GM19455 (cell line): Measurements from ENCODE around the gene ANKRD66.
"Not testable (repeated sequence)": the region's sequence is repeated elsewhere in the genome, so short reads cannot be mapped to it uniquely, and the experiment has no call there.

Source experiments
- ATAC-seq: cut with Tn5 transposase; IDR thresholded peaks from one replicate; pipeline ENCODE4 v1.9.1; 2021; ENCODE audit not compliant: unreplicated experiment

ANKRD66 gene

DNA sequence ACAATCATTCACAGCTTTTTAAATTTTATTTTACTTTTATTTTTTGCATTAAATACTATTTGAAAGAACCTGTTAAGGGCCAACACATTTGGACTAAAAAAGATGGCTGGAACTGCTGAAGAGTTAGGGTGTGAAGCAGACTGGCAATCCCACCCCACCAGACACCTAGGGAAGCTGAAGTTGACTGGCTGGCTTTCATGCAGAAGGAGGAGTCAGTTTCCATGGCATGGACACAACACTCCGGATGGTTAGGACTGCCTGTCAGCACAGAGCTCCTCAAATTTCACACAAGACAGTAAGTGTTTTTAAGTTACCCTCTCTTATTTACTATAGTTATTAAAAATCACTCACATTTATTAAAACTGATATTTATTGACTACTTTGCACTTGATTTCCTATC, at the start of gene ANKRD66:
Gene ANKRD66 (plus strand): TSS at position 238 of the 400 bp plus-strand sequence. CDS start 5,016 bp downstream, outside the sequence.
- no peak for ATAC-seq

DNA sequence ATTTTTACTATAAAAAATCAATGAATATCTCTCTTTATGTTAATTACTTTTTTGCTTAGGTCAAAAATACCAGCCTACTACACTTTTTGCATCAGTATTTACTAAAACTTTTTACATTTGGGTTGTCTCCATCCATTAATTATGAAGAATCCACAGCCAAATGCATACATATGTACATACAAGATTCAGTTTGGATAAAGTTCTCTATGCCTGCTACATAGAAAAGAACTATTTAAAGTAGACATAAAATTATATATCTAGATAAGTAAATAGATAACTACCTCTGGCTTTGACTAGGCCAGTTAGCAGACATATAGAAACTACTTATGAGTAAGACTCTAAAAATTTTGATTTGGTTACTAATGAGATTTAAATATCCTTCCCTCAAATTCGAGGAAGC, 46.8 kb upstream of the ANKRD66 start:
- ATAC-seq = no peak

DNA sequence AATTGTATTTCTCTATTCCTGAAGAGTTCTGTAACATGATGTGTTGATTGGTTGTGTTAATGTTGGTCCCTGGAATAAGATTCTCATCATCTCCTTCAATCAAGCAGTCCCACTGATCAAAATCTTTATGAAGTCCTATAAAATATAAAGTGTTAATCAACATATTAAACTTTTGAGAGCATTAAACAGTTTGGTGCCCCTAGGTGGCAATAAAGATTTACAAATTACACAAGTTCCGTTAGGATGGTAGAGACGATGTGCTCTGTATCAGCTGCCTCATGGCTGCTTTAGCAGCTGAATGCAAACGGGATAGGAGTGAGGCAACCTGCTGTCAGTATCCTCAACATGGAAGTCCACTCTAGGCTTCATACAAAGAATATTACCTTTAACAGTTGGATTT, 42.2 kb upstream of the ANKRD66 start:
- no peak for ATAC-seq

DNA sequence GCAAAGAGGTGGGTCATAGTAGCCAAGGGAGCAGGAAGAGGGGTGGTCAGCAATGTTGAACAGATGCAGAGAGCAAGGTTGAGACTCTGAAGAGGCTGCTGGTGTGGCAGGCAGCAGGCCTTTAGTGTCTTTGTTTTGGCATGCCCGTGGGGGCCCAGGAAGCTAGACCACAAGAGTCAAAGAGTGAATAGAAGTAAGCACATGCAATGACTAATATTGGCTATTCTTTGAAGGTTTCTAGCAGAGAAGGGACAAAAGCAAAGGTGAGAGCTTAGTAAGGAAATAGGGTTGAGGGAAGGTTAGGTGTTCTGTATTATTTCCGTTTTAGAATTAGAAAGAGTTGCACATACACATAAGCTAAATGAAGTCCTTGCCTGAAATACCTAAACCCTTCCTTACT, 40.3 kb upstream of the ANKRD66 start:
- no peak for ATAC-seq

DNA sequence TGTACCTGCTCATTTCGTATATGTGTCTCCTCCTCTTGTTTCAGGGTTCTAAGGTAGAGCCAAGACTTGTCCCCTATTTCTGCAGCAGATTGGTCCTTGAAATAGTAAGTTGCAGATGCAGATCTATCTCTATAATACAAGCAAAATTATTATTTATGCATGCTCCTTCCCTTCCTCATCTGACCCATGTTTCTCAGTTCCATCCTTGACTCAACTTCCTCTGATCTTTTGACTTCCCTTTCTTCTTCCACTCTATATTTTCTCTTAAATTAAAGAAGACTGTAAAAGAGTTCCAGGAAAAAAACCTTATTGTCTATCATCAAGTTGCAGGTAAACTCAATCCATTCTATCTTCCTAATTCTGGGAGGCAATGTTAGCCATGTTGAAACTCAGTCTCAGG, 35.2 kb upstream of the ANKRD66 start:
- no peak for ATAC-seq

DNA sequence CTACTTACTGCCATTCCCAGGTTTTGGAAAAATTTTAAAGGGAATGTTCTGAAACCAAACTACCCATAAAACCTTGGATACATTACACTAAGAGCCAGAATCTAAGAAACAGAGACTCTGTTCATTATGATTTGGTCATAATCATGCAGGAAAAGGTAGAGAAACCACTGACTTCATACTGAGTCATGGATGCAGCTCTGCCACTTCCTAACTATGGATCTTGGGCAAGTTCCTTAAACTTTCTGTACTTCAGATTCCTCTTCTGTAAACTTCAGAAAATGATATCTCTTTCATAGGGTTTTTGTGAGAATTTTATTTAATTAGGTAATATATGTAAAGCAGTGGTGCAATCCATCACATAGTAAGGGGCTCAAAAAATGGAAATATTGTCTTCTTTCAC, 31.6 kb upstream of the ANKRD66 start:
- ATAC-seq = no peak

DNA sequence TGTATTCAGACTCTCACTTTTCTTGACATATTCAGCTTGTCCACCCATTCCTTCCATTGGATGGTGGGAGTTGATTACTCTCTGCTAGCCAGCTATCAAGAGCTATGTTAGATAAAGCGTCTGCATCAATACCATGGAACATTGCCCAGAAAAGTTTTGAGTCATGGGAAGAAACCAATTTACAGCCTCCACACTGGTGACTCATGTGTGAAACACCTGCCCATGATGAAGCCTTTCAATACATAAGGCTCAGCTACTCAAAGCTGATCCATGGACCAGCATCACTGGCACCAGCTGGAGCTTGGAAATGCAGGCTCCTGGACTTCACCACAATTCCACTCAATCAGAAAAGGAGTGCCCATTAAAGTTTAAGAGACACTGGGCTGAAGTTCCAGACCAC, 27.6 kb upstream of the ANKRD66 start:
- no peak for ATAC-seq

DNA sequence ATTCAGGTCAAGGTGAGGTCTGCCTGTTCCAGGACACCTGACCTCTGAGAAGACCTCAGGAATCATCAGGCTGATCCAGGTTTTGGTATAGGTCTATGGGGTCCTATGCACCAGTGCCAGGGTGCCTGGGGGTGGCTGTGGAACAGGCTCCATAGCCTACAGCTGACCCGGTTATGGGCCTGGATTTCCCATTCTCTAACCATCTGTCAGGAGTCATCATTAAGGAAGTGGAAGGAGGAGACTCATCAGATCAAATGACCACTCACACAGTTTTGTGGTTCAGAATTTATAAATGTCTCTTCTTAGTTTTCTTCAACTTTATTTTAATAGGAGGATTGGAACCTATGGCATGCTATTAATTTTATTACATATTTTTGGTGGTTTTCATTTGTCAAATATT, 26.3 kb upstream of the ANKRD66 start:
- ATAC-seq = no peak

DNA sequence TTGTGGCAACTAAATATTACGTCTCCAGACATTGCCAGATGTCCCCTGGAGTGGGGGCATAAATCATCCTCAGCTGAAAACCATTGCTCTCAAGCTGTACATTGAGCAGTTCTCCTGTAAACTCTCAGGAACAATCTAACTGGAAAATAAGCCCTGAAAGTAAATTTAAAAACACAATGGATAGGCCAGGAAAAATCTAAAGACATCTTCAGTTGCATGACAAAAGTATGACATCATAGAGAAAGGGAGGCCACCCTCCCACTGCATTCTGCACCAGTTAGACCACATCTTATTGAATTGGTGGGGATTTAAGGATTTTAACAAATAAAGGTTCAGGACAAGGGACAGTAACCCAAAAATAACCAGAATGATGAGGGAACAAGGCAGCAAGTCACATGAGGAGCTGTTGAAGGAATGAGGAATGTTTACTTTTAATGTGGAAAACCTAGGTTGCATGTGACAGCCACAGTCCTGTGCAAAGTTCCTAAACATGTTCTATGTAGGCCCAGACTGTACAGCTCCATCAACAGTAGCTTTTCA, 16.9 kb upstream of the ANKRD66 start:
- no peak for ATAC-seq

DNA sequence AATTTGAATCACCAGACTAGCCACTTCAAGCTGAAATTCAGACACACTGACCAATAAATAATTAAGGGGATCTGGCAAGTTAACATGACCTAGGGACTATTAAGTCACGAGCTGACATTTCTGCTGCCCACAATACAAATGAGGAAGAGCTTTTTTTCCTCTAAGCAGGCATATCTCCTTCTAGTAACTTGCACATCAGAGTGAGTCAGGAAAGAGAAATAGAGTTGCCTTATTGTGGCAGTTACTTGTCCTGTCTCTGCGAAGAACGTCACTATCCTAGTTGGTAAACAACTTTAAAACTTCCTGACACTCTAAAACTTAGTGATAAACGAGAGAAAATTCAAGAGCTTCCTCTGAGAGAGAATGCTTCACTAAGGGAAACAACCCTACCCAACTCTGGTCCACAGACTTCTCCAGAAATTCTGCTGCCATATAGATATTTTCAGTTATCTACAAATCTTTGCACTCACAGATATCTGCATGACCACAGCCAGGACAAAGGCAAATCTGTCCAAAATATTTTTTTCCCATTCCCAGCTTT, 15.7 kb upstream of the ANKRD66 start:
- ATAC-seq = no peak

DNA sequence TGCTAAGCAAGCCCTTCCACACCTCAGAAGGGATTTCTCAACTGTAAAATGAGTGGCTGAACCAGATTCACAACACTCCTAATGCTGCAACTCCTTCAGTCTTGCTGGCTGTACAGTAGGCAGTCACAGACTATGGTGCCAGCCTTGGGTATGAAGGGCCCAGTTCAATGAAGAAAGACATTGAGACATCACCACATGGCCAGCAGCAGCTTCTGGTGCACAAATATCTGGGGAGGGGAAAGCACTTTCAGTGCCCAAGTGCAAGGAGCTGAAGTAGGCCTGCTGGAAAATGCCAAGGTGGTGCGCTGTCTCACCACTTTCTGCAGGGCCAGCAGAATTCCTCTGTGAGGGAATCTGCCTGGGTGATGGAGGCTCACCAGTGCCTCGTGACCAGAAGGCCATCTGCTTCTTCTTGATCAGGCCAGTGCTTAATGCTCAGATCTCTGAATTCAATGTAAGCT, 13.4 kb upstream of the ANKRD66 start:
- no peak for ATAC-seq

DNA sequence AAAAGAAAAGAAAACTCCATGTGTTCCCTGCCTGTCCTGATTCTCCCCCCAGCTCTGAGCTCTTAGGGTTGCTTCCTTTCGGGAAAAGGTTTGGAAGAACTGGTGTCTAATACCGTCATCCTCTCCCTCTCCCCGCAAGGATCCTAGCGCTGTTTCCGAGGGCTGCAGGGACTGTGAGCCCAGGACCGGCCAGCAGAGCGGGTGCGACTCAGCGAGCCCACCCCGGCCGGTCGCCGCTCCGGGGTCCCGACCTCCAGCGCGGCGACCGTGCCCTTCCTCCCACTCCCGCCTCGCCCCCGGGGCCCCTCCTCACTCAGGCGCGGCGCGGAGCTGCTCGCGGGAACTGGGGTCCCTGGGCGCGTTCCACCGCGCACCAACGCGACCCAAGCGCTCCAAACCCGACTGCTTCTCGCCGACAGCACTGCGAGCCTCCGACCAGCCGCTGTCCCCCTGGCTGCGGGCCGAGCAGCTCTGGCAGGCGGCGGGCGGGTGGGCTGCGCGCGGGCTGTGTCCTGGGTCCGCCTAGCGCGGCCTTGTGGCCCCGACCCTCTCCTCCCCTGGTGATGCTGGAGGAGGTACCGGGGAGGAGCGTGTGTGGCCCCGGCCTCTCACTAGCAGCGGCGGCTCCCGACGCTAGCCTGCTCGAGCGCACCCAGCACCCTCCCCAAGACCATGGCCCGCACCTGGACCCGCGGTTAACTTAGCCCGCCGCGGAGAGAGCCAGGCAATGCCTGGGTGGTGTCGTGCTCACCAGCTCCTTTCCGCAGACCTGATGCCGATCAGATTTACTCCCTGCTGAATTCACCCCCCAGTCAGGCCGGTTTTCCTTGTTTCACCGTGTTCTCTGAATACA, 11.6 kb upstream of the ANKRD66 start, which contains the start of gene PLA2G7:
Gene PLA2G7 (minus strand): TSS at position 509 of the 853 bp plus-strand sequence. CDS start 12,484 bp downstream, outside the sequence.
- no peak for ATAC-seq

DNA sequence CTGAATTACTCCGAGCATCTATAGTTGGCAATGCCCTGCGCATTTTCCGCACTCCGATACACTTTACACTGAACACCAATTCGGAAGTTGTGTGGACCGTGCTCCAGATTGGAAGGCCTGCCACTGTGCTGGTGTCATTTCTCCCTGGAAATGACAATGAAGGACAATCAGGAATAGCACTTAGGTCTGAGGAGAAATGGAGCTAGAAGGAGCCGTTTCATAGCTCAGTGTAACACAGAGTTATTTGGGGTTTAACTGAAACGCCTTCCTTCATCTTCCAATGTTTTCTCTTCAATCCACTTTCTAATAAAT, 11.1 kb upstream of the ANKRD66 start:
- no peak for ATAC-seq

DNA sequence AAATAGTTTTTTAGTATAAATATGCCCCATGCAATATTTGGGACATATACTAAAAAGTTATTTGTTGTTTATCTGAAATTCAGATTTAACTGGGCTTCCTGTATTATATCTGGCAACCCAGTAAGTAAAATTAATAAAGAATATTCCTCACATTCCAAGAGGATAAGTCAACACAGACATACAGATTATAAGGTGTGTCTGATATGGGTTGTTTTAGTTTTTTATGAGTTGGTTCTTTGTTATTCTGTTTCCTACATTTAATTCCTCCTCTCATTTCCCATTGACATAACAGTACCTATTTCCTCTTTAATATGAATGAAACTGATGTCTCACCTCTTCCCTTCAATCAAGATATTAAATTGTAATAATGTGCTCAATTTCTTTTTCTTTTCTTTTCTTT, 9.8 kb upstream of the ANKRD66 start:
- ATAC-seq = no peak

DNA sequence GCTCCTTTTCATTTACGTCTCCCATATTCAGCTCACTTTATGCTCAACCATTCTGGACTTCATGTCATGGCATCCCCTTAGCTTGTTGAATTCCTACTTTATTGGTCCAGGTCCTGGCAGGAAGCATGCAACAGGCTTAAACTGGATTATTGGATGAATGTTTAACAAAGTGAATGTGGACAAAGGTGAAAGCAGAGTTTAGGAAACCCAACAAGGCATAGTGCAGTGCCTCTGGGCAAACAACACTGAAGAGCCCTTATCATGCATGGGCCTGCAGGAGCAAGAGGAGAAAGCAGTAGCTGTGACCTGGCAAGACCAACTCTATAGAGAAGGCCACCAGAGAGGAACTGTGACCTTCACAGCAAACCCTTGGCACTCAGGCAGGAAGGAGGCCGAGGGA, 5.3 kb upstream of the ANKRD66 start:
- no peak for ATAC-seq

DNA sequence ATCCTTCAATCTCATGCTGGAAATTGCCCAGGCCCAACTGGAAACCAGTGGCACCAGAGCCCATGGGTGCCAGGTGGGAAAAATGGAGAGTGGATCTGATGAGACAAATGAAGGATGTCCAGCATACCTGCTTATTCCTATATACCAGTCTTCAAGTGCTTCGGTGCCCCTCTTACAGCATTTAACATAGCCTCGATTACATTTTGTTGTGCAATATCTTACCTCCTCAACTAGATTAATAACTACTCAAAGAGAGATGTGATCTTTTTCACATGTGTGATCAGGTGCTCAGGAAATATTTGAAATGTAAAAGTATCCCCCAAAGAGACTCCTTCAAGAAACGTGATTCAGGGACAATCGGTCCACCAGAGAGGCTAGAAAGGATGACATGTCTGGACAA, 4.8 kb upstream of the ANKRD66 start:
- ATAC-seq = no peak

DNA sequence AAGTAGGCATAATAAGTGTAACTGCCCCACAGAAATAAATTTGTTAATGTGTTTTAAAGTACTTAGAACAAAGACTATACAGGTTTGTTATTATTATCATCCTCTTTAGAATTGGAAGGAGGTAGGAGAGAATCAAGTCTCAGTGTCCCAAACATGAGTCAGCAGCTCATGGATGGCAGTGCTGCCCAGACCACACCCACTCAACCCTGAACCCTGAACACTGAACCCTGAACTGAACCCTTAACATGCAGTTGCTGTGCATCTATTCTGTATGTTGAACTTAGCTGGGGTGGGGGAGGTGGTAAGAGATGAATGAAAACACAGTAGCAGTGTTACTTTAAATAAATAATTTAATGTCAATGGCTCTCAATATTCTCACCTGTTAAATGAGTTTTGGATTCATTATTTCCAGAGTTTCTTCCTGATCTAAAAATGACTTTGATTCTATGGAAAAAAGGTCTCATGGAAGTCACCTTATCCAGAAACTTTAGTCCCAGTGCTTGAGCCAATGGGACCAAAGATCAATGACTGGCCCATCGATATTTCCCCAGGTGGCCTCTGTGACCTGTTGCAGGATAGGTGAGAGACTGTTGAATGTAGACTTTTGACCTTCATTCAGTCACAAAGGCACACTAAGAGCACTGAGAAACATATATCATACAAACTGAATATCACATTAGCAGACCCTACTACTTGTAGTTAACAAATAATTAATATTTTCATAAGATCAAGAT, 3.1 kb upstream of the ANKRD66 start:
- ATAC-seq = no peak

DNA sequence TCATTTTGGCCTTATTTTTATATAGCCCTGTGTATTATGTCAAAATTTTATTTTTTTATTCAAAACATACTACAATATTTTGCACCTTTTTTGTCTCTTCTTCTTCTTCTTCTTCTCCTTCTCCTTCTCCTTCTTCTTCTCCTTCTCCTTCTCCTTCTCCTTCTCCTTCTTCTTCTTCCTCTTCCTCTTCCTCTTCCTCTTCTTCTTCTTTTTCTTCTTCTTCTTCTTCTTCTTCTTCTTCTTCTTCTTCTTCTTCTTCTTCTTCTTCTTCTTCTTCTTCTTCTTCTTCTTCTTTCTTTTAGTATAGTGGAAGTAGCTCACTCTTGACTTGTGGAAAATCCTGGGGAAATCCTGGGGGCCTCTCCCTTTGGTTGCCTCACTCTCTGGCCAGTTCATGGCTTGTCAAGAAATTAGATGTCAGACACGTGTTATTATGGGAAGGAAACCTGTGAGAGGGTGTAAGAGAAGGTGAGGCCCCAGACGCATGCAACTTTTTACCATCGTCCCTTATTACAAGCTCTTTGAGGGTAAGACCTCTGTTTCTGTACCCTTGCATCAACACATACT, 2.5 kb upstream of the ANKRD66 start:
- ATAC-seq = not testable (repeated sequence)

DNA sequence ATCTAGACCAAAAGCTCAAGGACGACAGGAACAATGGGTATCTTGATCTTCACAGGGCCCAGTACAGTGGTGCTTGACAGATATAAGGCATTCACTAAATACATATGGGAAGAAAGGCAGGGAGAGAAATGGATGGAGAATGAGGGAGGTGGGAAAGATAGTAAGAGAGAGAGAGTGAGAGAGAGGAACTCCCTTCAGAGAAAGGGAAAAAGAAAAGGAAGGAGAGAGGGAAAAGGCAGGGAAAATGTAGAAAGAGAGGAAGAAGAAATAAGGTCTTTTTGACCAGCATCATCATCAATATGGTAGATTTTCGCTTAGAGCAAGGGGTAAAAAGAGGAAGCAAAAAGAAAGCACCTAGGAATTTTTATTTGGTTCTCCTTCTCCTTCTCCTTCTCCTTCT, 760 bp upstream of the ANKRD66 start:
- ATAC-seq = no peak

DNA sequence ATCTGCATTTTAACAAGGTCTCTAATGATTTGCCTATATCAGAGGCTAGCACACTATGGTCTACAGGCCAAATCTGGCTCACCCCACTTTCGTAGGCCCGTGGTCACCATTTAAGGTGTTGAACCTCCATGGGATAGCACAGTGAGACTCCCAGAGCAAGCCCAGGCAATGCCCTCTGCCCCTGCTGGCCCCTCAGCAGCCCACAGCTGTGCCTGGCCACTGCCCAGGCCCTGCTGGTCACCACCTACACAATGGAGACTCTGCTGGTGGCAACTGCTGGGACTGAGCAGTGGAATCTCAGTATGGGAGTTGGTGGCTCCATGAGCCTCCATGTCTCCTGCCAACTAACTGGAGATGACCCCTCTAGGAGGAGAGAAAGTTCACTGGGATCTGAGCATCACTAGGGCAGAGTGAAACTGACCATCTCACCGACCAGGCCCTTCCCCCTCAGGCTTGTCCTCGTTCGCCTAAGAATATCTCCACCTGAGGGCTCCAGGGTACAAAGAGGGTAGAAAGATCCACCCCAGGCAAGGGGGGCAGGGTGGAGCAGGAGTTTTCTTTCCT, 2.3 kb downstream of the ANKRD66 start:
- ATAC-seq = no peak

DNA sequence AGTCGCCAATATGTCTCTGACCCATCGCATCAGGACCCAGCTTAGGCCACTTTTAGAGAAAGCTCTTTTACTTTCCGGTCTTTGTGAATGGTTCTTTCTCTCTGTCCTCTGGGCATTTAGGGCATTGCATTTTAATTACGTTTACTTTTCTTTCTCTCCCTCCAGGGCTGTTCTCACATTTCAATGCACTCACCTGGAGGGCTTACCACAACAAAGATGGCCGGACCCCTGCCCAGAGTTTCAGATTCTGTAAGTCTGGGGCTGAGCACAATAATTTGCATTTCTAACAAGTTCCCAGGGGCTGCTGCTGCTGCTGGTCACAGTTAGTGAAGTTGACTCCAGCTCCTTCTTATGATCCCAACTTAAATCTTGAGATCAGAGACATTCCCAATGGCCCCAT, 3.0 kb downstream of the ANKRD66 start:
- no peak for ATAC-seq
